Measurements from ENCODE around the gene ZNF28.
A peak's percentile ranks its signal among the peaks of the same experiment; 100 is the strongest.
"Not testable (repeated sequence)": the region's sequence is repeated elsewhere in the genome, so short reads cannot be mapped to it uniquely, and the experiment has no call there.

ZNF28 gene

GRCh38 chr19:52833541-52833940 lies 12.1 kb upstream of the ZNF28 start:
- not testable (repeated sequence) for H3F3A ChIP-seq (ENCODE audit: control insufficient read depth, insufficient read depth); H3K79me2 ChIP-seq (ENCODE audit: control insufficient read depth, low read length); H3K9me3 ChIP-seq (ENCODE audit: control insufficient read depth, insufficient read depth, low read length); H4K20me1 ChIP-seq (ENCODE audit: control insufficient read depth, insufficient read depth, low read depth, low read length); H3K4me3 ChIP-seq (ENCODE audit: low read length); H3K27ac ChIP-seq (ENCODE audit: low read depth, low read length); H3K9me2 ChIP-seq (replicated peaks; ENCODE audit: control insufficient read depth, low read length); H3K4me1 ChIP-seq (ENCODE audit: control insufficient read depth, low read length); H3K4me2 ChIP-seq (ENCODE audit: low read length); H3K27me3 ChIP-seq (ENCODE audit: control insufficient read depth, low read length)
- H3K36me3 ChIP-seq (ENCODE audit: control insufficient read depth, low read length): peaks cover 19% of the 10 kb centered on the region

GRCh38 chr19:52829866-52830265 lies 8.4 kb upstream of the ZNF28 start:
- H4K20me1 ChIP-seq (ENCODE audit: control insufficient read depth, insufficient read depth, low read depth, low read length); H3K27ac ChIP-seq (ENCODE audit: low read depth, low read length); H3K9me2 ChIP-seq (replicated peaks; ENCODE audit: control insufficient read depth, low read length); H3K36me3 ChIP-seq (ENCODE audit: control insufficient read depth, low read length); H3K4me1 ChIP-seq (ENCODE audit: control insufficient read depth, low read length); H3F3A ChIP-seq (ENCODE audit: control insufficient read depth, insufficient read depth); H3K4me2 ChIP-seq (ENCODE audit: low read length); H3K27me3 ChIP-seq (ENCODE audit: control insufficient read depth, low read length); H3K79me2 ChIP-seq (ENCODE audit: control insufficient read depth, low read length); H3K4me3 ChIP-seq (ENCODE audit: low read length); H3K9me3 ChIP-seq (ENCODE audit: control insufficient read depth, insufficient read depth, low read length): not testable (repeated sequence)

GRCh38 chr19:52825765-52826164 lies 4.3 kb upstream of the ZNF28 start:
- no peaks in the 10 kb centered on the region for H3K4me1 ChIP-seq (ENCODE audit: control insufficient read depth, low read length)
- no peak overlapping the region for H3K4me3 ChIP-seq (ENCODE audit: low read length)
- no peaks in the 10 kb centered on the region for H3K36me3 ChIP-seq (ENCODE audit: control insufficient read depth, low read length)
- peaks cover 6% of the 10 kb centered on the region for H3K79me2 ChIP-seq (ENCODE audit: control insufficient read depth, low read length)
- H4K20me1 ChIP-seq (ENCODE audit: control insufficient read depth, insufficient read depth, low read depth, low read length): no peaks in the 10 kb centered on the region
- H3K9me3 ChIP-seq (ENCODE audit: control insufficient read depth, insufficient read depth, low read length): no peaks in the 10 kb centered on the region
- H3F3A ChIP-seq (ENCODE audit: control insufficient read depth, insufficient read depth): no peaks in the 10 kb centered on the region
- no peaks in the 10 kb centered on the region for H3K27me3 ChIP-seq (ENCODE audit: control insufficient read depth, low read length)
- no peaks in the 10 kb centered on the region for H3K9me2 ChIP-seq (replicated peaks; ENCODE audit: control insufficient read depth, low read length)
- no peak for TF ChIP-seq CTCF (IDR thresholded peaks at IDR 0.05; ENCODE audit: low read depth, low read length, poor library complexity, severe bottlenecking)
- no peak for TF ChIP-seq EZH2phosphoT487 (IDR thresholded peaks at IDR 0.05; ENCODE audit: borderline replicate concordance, low read length)
- H3K4me2 ChIP-seq (ENCODE audit: low read length): no peak overlapping the region
- no peak overlapping the region for H3K27ac ChIP-seq (ENCODE audit: low read depth, low read length)

GRCh38 chr19:52823676-52824075 lies 2.2 kb upstream of the ZNF28 start:
- Histone ChIP-seq H3K27ac (ENCODE audit: low read depth, low read length) (no peak overlapping the region), H3K9me3 (ENCODE audit: control insufficient read depth, insufficient read depth, low read length) (no peaks in the 10 kb centered on the region), H3K4me1 (ENCODE audit: control insufficient read depth, low read length) (0 out of 2 replicates have a peak, but pooled peaks cover 3% of the 10 kb centered on the region), H3K9me2 (replicated peaks; ENCODE audit: control insufficient read depth, low read length) (no peaks in the 10 kb centered on the region), H3K4me2 (ENCODE audit: low read length) (no peak overlapping the region), H3K4me3 (ENCODE audit: low read length) (no peak overlapping the region), H3F3A (ENCODE audit: control insufficient read depth, insufficient read depth) (no peaks in the 10 kb centered on the region), H4K20me1 (ENCODE audit: control insufficient read depth, insufficient read depth, low read depth, low read length) (no peaks in the 10 kb centered on the region), H3K27me3 (ENCODE audit: control insufficient read depth, low read length) (no peaks in the 10 kb centered on the region), H3K36me3 (ENCODE audit: control insufficient read depth, low read length) (no peaks in the 10 kb centered on the region), H3K79me2 (ENCODE audit: control insufficient read depth, low read length) (peaks cover 17% of the 10 kb centered on the region)
- no peak for TF ChIP-seq CTCF (IDR thresholded peaks at IDR 0.05; ENCODE audit: low read depth, low read length, poor library complexity, severe bottlenecking)
- no peak for TF ChIP-seq EZH2phosphoT487 (IDR thresholded peaks at IDR 0.05; ENCODE audit: borderline replicate concordance, low read length)

GRCh38 chr19:52820472-52821203 lies 795 bp downstream of the ZNF28 start:
- H3K79me2 ChIP-seq (ENCODE audit: control insufficient read depth, low read length): peaks cover 17% of the 10 kb centered on the region
- not testable (repeated sequence) for H3K27me3 ChIP-seq (ENCODE audit: control insufficient read depth, low read length); H3K4me1 ChIP-seq (ENCODE audit: control insufficient read depth, low read length); H3K27ac ChIP-seq (ENCODE audit: low read depth, low read length); H3K9me3 ChIP-seq (ENCODE audit: control insufficient read depth, insufficient read depth, low read length); H3F3A ChIP-seq (ENCODE audit: control insufficient read depth, insufficient read depth); H4K20me1 ChIP-seq (ENCODE audit: control insufficient read depth, insufficient read depth, low read depth, low read length); H3K9me2 ChIP-seq (replicated peaks; ENCODE audit: control insufficient read depth, low read length)
- peak overlapping the region; percentile 78 for H3K4me3 ChIP-seq (ENCODE audit: low read length)
- H3K36me3 ChIP-seq (ENCODE audit: control insufficient read depth, low read length): peaks cover 14% of the 10 kb centered on the region
- H3K4me2 ChIP-seq (ENCODE audit: low read length): peak overlapping the region; percentile 73
